Fibroblast of skin of right quadriceps (primary cell): ENCODE data around the gene MYH8.

Source experiments
- DNase-seq: peaks from one replicate; pipeline ENCODE4 v3.0.0-alpha.2; 2013

Gene MYH8

DNA sequence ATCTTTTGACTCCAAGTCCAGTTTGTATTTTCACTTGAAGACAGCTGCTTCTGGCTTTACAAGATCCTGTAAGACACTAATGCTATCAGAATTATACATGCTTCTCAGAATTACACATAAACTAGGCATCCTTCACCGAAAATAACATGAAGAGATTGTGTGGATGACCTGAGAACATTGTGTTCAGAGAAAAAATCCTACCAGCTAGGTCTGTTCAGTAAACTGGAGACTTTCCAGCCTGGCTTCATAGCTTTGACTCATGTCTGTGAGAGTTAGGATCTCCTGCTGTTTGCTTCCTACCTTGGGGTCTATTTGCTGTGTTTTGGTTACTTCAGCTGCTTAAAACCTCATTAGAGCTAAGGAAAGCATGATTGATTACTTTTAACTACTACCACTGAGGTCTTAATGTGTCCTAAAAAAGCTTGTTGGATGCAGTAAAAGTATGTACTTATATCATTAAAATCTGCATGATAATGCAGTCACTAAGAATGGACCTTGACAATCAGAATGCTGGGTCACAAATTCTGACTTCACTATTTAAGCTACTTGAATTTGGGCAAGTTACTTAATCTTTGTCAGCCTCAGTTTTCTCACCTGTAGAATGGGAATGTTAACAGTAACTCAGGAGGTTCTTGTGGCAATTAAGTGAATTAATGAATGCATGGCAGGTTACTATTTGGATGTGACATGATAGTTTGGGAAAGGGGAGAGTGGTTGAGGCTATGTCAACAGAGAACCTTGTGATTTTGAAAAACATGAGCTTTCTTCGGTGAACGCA, 40.9 kb downstream of the MYH8 start:
- peak; percentile 17 for DNase-seq

DNA sequence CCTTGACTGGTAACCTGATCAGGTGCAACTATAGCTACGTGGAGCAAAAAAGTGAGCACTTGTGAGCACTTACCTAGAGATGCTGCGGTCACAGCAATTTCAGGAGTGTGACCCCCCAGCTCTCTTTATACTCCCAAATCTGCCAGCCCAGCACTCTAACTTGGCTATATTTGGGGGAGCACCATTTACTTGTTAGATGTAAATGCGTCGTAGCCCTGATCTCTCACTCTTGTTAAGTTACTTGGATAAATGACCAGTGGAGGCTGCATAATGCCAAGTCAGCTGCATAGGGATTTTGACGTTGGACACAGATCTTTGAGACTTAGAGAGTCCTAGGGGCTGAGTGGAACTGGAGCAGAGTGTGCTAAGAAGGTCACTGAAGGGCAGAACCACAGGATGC, 48.8 kb downstream of the MYH8 start, which contains the start of gene MYH13:
Gene MYH13 (minus strand): TSS at position 101 of the 400 bp plus-strand sequence. CDS start 8,476 bp downstream, outside the sequence.
- no peak for DNase-seq

DNA sequence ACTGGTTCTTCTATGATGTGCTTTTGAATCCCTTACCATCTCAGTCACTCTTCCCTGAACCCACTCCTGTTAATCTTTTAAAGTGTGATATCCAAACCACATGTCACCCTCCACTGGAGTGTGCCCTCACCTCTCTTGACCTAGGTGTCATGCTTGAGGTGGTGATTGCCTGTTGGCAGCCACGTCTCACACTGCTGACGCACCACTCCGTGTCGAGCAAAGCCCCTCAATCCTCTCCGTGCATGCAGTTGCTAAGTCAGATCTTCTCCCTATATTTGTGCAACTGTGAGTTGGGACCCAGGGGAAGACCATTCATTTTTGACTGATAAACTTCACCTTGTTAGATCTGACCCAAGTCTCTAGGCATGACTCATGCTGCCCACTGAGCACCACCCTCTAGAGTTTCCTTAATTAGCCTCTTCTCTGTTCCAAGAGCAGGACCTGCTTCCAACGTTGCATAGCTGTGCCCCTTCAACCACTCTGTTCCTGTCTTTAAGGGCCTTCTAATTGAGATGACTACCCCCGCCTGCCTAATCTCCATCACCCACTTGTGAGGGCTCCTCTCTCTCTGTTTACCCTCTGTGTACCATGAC, 51.6 kb downstream of the MYH8 start:
- DNase-seq, result no peak

DNA sequence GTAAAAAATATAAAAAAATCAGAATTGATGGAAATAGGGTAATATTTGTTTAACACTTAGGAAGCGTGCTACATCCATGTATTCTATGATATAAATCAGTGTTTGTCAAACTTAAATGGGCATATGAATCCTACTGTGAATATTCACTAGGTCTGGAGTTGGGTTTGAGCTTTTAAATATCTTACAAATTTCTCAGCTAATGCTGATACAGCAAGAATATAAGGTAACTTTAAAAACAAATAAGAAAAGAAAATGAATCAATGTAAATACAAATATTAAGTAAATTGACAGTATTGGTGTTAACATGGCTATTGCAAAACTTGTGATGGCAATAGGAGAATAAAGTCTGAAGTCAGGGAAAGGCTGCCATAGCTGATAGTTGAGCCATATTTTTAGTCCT, 52.5 kb downstream of the MYH8 start:
- DNase-seq, result no peak

DNA sequence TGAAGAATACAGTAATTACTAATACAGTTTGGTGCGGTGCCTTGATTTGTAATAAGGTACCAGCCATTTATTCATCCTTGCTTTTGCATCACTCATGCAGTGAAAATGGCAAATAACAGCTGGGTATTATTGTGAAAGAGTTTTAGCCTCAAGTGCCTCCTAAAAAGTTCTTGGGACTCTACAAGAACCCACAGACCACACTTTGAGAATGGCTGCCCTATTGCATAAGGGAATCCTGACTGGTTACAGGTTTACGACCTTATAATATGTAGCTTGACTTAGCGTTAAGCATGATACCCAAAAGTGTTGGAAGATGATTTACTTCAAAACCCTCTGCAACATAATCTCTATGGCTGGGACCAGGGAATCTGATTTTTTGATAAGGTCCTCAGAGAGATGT, 53.2 kb downstream of the MYH8 start:
- no peak for DNase-seq

DNA sequence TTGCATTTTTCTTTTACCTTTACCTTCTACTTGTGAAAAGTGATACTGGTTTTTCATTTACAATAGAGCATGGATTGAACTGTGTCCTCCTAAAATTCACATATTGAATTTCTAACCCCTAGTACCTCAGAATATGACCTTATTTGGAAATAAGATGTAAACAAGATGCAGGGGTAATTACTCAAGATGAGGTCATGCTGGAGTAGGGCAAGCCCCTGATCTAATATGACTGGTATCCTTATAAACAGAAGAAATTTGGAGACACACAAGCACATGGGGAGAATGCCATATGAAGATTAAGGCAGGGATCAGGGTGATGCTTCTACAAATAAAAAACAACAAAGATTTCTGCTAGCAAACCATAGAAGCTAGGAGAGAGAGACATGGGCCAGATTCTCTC, 61.2 kb downstream of the MYH8 start:
- DNase-seq, result peak; percentile 49

DNA sequence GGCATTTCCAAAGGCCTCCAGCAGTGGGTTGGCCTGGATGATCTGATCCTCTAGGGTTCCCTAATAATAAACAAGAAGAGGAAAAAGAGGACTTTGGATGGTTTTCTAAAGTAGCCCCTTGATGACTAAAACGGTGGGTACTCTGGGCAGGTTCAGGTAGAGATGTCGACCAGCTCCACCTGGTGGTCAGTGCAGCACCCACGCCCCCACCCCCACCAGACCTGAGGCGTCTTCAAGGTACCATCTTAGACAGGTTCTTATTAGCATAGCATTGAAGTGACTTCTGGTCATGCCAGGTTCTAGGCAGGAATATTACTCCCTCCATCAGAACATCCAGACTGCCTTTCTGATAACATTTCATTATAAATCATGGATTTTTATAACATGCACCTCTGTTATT, 64.0 kb downstream of the MYH8 start:
- DNase-seq, result no peak

DNA sequence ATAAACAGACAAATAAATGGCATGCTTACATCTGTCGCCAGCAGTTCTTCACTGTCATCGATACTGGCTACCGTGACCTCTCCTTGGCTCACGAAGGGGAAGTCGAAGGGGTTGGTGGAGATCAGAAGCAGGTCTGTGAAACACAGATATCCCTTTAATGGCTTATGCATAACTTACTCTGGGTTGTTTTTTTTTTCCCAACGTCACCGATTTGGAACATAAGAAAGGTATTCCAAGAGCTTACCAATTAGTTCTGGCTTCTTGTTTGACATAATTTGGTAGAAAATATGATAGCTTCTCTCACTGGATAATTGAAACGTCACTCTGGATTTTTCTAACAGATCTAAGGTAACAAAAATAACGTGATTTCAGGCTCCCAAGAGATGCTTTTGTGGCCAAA, 67.1 kb downstream of the MYH8 start:
- DNase-seq, result no peak

DNA sequence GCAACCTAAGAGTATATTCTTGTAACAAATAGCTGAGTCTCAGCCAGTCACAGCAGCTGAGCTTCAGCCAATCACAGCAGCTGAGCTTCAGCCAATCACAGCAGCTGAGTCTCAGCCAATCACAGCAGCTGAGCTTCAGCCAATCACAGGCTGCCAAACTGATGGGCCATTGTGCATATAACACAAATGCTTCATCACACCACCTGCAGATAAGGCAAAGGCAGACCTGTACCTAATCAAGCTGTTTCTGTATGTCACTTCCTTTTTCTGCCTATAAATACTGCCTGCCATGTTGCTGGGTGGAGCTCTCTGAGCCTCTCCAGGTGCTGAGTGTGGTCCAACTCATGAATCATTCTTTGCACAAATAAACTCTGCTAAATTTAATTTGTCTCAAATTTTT, 68.9 kb downstream of the MYH8 start:
- no peak for DNase-seq

DNA sequence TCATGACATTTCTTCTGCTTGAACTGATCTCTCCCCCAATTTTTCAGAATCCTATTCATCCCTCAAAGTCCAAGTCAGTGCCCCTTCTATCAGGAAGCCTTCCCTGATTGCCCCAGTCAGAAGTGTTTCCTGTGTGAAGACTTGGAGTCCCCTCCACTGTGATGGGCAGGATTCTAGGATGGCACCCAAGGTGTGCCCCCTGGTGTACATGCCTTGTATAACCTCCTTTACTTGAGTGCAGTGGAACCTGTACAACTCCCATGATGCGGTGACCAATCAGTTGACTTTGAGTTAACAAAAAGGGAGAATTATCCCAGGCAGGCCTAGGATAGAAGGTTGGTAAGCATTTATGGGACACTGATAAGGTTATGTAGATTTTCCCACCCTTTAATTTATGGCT, 72.3 kb downstream of the MYH8 start:
- no peak for DNase-seq

DNA sequence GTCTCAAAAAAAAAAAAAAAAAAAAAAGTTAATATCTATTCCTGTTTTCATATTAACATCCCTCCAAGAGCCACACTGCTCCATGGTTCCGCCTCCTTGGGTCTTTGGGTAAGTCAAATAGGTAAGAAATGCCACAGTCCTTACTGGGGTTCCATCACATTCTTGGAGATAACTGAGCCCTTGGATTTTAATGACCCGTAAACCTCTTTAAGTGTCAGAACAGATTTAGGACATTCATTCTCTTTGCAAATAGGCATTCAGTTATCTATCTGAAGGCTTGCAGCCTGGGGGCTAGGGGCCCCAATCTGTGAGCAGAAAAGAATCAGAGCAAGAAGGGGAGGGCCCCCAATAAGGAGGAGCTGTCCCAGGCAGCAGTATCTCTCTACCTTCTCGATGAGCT, 76.9 kb downstream of the MYH8 start:
- DNase-seq, result no peak
